ENCODE data around the gene CSNK1G2.

The CSNK1G2 gene

DNA sequence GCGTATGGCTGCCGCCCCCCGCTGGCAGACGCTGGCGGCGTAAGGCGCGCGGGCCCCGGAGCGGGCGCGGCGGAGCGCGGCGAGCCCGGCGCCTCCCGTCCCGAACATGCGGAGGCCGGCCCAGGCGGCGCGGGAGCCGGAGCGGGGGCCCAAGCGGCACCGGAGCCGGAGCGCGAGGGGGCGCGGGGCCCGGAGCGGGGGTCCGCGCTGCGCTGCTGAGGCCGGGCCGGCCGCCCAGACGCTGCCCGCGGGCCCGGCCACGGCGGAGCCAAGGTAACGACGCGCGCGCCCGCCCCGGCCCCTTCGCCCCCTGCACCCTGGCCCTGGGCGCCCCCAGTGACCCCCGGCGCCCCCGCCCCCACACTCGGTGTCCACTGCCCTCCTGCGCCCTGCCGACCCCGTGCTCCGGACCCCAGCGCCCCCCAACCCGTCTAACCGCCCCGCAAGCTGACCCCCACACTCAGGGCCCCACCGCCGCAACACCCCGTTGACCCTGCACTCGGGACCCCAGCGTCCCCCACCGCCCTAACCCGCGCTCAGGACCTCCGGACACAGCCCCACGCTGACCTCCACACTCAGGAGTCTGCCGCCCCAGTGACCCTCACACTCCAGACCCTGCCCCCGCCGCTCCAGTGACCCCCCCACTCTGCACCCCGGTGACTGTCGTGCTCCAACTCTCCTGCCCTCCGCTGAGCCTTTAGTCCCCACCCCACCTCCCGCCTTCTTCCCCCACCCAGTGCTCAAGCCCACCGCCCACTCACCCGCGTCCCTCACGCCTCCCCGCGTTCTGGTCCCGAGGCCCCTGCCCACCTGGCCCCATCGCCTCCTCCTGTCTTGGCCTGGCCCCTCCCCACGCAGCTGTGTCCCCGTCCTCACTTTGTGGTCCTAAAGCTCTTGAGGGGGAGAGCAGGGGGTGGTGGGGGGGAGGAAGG, at the start of gene CSNK1G2:
Gene CSNK1G2 (plus strand): TSS at position 27 of the 932 bp plus-strand sequence. CDS start 28,601 bp downstream, outside the sequence.
- no peak for DNase-seq

- DNase-seq, result no peak
Measured at GRCh38 chr19:1893791-1894190, 47.2 kb upstream of the CSNK1G2 start.

- no peak for DNase-seq
Measured at GRCh38 chr19:1896508-1896907, 44.5 kb upstream of the CSNK1G2 start.

DNA sequence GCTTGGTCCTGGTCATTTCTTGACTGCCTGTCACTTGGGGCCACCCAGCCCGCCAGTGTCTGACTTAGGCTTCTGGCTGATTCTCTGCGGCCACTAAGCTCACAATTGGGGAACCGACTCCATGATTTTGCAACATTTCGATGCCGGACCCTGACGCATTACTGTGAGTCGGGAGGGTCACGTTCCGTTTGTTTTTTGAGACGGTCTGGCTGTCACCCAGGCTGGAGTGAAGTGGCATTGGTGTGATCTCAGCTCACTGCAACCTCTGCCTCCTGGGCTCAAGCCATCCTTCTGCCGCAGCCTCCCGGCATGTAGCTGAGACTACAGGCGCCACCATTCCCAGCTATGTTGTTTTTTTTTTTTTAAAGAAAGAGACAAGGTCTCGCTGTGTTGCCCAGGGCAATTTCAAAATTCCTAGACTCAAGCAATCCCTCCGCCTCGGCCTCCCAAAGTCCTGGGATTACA, 39.0 kb upstream of the CSNK1G2 start:
- DNase-seq, result no peak

DNA sequence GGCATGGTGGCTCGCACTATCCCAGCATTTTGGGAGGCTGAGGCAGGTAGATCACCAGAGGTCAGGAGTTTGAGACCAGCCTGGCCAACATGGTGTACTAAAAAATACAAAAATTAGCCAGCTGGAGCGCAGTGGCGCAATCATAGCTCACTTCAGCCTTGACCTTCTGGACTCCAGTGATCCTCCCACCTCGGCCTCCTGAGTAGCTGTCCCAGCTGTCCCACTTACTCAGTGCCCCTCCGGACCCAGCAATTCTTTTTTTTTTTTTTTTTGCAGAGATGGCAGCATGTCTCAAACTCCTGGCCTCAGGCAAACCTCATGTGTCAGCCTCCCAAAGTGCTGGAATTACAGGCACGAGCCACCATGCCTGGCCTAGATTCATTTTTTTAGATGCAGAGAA, 38.0 kb upstream of the CSNK1G2 start:
- no peak for DNase-seq

DNA sequence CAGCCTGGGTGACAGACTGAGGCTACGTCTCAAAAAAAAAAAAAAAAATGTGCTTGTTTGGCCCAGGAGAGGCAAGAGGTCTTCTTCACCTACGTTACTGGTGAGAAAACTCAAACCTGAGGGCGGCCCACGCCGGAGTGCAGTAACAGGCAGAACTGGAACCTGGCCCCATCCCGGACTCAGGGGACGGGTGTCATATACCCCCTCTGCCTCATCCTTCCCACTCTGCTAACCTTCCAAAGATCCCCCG, 36.2 kb upstream of the CSNK1G2 start:
- no peak for DNase-seq

DNA sequence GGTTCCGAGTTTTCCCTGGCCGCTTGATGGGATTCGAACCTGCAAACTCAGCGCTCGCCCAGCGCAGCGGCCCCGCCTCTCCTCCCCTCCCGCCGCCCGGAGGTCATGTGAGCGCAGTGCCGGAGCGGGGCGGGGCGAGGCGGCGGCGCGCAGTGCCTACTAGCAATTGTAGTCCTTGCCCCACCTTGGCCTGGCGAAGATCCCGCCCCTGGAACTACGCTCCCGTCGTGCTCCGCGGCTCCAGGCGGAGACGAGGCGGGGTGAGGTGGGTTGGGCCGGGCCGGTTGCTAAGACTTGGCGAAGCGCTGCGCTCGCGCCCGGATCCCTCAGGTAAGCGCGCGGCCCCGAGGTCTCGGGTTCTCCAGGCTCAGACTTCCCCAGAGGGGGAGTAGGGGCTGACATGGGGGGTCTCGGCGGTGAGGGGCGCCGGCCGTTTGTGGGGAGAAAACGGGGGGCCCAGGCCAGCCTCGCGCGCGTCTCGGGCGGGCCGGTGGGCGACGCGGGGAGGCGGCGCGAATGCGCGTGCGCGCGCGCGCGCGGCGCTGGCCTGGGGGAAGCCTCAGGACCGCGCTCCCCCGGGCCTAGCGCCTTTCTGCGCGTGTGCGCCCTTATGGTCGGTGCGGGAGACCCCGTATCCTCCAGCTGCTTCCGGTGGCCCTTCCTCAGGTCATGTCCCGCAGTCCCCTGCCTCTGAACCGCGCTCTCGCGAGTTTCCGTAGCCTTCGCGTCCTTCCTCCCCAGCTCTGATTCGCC, 35.7 kb upstream of the CSNK1G2 start, which contains the start of the genes ADAT3 and SCAMP4:
Gene ADAT3 (plus strand): TSS at position 290 of the 753 bp plus-strand sequence. CDS start 6,649 bp downstream, outside the sequence.
Gene SCAMP4 (plus strand): TSS at position 290 of the 753 bp plus-strand sequence. CDS start 9,621 bp downstream, outside the sequence.
- peak; percentile 99 for DNase-seq

- no peak for DNase-seq
Measured at GRCh38 chr19:1905863-1906375, 35.1 kb upstream of the CSNK1G2 start.

DNA sequence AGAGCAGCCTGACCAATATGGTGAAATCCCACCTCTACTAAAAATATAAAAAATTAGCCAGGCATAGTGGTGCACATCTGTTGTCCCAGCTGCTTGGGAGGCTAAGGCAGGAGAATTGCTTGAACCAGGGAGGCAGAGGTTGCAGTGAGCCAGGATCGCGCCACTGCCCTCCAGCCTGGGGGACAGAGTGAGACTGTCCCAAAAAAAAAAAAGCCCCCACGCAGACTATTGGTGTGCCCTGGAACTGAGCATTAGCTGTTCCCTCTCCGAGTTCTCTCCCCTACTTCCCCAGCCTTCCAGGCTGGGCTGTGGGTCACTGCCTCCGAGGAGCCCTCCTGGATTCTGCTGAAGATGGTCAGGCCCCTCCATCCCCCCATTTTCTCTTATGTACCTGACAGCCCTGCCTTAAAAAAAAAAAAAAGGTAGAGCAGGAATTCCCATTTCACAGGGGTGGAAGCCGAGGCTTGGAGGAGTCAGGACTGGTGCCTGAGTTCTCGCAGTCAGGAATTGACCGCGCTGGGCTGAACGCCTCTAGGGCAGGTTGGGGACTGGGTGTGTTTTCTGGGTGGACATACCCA, 33.9 kb upstream of the CSNK1G2 start:
- DNase-seq, result no peak

DNA sequence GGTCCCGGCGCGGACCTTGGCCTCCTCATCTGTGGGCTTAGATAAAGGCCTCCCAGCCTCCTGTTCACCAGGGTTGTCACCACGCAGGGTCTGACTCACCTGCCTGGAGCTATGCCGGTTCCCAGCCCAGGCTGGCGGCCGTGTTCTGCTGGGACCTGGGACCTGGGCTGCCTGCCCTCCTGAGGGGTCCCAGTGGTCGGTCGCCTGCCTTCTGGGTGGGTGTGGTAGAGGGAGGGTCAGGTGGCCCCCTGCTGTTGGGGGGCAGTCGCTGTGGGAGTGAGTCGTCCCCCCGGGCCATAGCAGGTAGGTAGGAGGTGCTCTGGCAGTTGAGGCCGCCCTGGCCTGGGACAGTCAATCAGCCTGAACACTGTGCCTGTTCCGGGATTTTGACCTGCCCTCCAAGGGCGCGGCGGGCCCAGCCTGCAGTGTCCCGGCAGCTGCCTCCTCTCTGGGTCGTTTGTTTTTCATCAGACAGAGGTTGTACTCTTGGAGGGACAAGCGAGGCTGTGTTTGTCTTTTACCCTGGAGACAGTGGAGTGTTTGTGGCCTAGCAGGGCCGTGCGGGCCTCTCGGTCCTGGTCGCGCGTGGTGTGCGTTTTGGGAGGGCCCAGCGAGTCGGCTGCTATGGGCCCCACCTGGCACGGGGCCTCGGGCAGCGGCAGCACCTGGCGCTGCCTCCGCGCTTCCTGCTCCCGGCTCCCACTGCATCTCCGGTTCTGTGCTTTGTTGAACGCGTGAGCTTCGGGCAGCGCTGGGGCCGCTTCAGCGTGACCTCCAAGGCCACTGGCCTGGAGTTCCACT, 33.2 kb upstream of the CSNK1G2 start:
- DNase-seq, result no peak

DNA sequence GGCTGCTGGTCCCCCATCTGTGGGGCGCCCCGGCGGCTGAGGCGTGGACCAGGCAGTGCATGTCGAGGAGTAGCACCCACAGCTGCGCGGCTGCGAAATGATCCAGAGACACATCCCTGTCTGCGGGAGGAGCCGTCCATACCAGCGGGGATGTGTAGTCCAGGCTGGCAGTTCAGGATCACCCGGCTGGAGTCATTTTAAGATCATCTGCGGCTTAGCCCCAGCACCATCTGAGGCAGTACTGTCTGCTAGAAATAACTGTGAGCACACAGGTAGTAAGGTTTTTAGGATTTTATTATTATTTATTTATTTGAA, 32.7 kb upstream of the CSNK1G2 start:
- DNase-seq, result no peak

- no peak for DNase-seq
Measured at GRCh38 chr19:1909761-1910080, 31.3 kb upstream of the CSNK1G2 start.

- DNase-seq, result no peak
Measured at GRCh38 chr19:1910177-1910576, 30.8 kb upstream of the CSNK1G2 start.

GRCh38 chr19:1911098-1911497, 29.9 kb upstream of the CSNK1G2 start:
- DNase-seq, result no peak

DNA sequence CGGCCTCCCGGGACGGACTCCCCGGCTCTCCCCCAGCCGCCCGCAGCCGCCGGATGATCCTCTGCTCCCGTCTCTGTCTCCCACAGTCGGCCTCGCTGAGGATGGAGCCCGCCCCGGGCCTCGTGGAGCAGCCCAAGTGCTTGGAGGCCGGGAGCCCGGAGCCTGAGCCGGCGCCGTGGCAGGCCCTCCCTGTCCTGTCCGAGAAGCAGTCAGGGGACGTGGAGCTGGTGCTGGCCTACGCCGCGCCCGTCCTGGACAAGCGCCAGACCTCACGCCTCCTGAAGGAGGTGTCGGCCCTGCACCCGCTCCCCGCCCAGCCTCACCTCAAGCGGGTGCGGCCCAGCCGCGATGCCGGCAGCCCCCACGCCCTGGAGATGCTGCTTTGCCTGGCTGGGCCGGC, 29.0 kb upstream of the CSNK1G2 start:
- no peak for DNase-seq

DNA sequence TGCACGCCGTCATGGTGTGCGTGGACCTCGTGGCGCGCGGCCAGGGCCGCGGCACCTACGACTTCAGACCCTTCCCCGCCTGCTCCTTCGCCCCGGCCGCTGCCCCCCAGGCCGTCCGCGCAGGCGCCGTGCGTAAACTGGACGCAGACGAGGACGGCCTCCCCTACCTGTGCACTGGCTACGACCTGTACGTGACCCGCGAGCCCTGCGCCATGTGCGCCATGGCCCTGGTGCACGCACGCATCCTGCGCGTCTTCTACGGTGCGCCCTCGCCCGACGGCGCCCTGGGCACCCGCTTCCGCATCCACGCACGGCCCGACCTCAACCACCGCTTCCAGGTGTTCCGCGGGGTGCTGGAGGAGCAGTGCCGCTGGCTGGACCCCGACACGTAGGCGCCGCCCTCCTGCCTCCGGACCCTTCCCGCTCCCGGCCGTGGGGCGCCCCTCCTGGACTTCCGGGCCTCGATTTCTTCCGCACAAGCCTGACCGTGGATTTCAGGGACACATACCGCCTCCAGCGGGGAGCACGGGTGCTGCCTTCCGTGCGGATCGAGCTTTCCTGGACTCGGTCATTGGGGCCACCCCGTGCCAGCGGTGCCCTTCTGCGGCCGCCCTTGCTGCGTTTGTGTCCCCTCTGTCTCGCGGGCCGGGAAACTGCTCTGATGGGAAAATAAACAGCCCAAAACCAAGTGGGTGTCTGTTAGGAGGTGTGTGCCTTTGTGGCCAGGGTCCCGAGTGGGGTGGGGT, 28.0 kb upstream of the CSNK1G2 start:
- DNase-seq, result no peak

DNA sequence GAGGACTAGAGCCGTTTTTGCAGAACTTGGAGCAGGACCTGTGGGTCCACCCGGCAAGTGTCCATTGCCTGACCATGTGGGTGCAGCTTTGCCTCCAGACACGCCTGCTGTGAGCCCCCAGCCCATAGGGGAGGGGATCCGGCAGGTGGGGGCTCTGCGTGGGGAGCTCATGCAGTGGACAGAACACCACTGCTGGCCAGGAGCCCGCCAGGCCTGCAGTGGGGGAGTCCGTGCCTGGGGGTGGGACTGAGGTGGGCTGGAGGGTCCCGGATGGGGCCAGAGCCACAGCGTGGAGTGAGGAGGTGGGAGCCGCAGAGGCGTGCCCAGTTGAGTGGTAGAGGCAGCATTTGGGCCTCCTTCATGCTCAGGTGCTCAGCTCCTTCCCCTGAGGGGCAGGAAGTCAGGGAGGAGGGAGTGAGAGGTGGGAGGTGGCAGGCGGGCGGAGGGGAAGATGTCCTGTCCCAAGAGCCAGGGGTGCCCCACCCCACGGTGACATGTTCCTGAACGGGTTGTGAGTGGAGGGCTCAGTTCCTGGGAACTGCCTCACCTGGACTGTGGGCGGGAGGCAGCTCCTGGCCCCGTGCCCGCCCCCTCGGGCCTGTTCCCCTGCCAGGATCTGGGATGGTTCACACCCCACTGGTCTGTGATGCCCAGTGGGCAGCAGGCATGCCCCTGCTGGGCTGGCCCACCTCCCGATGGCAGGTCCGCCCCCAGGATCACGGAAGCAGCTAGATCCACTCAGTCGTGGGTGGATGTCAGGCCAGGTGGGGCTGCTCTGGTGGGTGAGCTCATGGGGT, 27.0 kb upstream of the CSNK1G2 start:
- DNase-seq, result no peak

DNA sequence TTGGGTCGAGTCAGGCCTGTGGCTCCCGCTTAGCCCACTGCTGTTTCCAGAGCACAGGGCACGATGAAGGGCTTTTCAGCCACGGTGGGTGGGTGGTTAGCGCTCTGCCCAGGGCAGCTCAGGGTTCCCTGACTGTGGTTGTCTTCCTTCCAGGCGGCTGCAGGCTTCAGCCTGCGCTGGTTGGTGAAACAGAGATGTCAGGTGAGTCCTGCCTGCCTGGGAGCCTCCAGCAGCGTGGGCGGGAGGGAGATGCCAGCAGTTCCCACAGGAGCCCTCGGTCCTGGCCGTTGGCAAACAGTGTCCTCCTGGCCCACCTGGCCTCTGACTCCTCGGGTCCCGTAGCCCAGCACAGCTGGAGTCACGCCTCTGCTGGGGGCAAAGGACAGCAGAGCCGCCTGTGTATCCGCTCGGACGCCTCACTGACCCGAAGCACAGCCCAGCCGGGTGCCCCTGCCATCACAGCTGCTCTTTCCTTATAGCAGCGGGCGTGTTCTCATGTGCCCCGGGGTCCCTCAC, 26.1 kb upstream of the CSNK1G2 start:
- no peak for DNase-seq

DNA sequence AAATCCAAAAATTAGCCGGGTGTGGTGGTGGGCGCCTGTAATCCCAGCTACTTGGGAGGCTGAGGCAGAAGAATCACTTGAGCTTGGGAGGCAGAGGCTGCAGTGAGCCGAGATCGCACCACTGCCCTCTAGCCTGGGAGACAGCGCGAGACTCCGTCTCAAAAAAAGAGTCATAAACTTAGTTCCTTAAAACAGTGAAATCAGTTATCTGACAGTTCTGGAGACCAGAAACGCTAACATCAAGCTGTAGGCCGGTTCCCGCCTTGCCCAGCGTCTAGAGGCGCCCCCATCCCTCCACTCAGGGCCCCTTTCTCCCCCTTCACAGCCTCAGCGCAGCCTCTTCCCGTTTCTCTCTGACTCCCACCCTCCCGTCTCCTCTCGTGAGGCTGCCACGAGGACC, 23.8 kb upstream of the CSNK1G2 start:
- DNase-seq, result no peak

GRCh38 chr19:1917926-1918325, 23.0 kb upstream of the CSNK1G2 start:
- no peak for DNase-seq

GRCh38 chr19:1918975-1919374, 22.0 kb upstream of the CSNK1G2 start:
- no peak for DNase-seq

Data from CD4-positive, alpha-beta T cell treated with Interleukin-17A for 4 hours (primary cell).